Measurements from ENCODE around the gene IL17F.

DNA sequence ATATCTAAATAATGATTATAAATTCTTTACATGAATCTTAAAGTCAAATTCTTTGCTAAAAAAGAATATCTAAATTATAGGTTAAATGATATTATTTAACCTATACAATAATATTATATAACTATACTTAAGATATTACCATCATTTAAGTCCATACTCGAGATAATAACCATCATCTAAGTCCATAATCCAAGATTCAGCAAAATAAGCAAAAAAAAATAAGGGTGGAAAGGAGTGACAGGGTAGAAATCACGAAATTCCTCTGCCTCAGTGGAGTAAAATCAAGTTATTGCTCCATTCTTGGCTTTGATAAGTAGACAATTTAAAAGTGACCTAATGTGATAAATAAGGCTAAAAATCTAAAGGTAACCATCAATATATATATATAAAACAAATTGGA, 48.4 kb downstream of the IL17F start:
- TF ChIP-seq, protein P1, sequence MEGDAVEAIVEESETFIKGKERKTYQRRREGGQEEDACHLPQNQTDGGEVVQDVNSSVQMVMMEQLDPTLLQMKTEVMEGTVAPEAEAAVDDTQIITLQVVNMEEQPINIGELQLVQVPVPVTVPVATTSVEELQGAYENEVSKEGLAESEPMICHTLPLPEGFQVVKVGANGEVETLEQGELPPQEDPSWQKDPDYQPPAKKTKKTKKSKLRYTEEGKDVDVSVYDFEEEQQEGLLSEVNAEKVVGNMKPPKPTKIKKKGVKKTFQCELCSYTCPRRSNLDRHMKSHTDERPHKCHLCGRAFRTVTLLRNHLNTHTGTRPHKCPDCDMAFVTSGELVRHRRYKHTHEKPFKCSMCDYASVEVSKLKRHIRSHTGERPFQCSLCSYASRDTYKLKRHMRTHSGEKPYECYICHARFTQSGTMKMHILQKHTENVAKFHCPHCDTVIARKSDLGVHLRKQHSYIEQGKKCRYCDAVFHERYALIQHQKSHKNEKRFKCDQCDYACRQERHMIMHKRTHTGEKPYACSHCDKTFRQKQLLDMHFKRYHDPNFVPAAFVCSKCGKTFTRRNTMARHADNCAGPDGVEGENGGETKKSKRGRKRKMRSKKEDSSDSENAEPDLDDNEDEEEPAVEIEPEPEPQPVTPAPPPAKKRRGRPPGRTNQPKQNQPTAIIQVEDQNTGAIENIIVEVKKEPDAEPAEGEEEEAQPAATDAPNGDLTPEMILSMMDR (conservative IDR thresholded peaks at IDR 0.05) = no peak
- TF ChIP-seq EZH2 (IDR thresholded peaks at IDR 0.05; ENCODE audit: low read depth) = no peak

Data from PC-9 (cell line).